GM23248 (cell line): ENCODE data around the gene MICAL2. TPM values are rescaled to one million over a fixed set of nuclear protein-coding genes. Genes with fewer than 3 reads are reported as not detected.
A peak's percentile ranks its signal among the peaks of the same experiment; 100 is the strongest.

Experiments
- DNase-seq: peaks from one replicate; pipeline ENCODE4 v3.0.0-alpha.2; 2015
- H2AFZ ChIP-seq: fragments of 200-600 bp; sonication (generic); 2 replicates; pipeline ENCODE4 v1.6.1; 2016; ENCODE audit warnings: antibody characterized with exemption
- H3F3A ChIP-seq: fragments of 200-600 bp; sonication (generic); 2 replicates; pipeline ENCODE4 v1.6.1; 2016; ENCODE audit warnings: mild to moderate bottlenecking, antibody characterized with exemption, mixed run types; ENCODE audit not compliant: insufficient read depth
- H3K27ac ChIP-seq: fragments of 200-600 bp; sonication (generic); 2 replicates; pipeline ENCODE4 v1.5.1; 2016; ENCODE audit warnings: mild to moderate bottlenecking
- H3K27me3 ChIP-seq: fragments of 200-600 bp; sonication (generic); replicated peaks from 2 replicates; pipeline ENCODE4 v1.6.1; 2016; ENCODE audit warnings: mild to moderate bottlenecking; ENCODE audit not compliant: insufficient read depth
- H3K36me3 ChIP-seq: fragments of 200-600 bp; sonication (generic); 2 replicates; pipeline ENCODE4 v1.6.1; 2016; ENCODE audit warnings: low read depth, mild to moderate bottlenecking
- H3K4me1 ChIP-seq: fragments of 200-600 bp; sonication (generic); 2 replicates; pipeline ENCODE4 v1.6.1; 2016; ENCODE audit warnings: mild to moderate bottlenecking; ENCODE audit not compliant: insufficient read depth
- H3K4me2 ChIP-seq: fragments of 200-600 bp; sonication (generic); one replicate; pipeline ENCODE4 v1.6.1; 2016; ENCODE audit warnings: mild to moderate bottlenecking; ENCODE audit not compliant: unreplicated experiment
- H3K4me3 ChIP-seq: fragments of 200-600 bp; sonication (generic); 2 replicates; pipeline ENCODE4 v1.5.1; 2016; ENCODE audit warnings: mild to moderate bottlenecking
- H3K79me2 ChIP-seq: fragments of 200-600 bp; sonication (generic); 2 replicates; pipeline ENCODE4 v1.6.1; 2016; ENCODE audit warnings: mild to moderate bottlenecking; ENCODE audit not compliant: insufficient read depth
- H3K9ac ChIP-seq: fragments of 200-600 bp; sonication (generic); 2 replicates; pipeline ENCODE4 v1.6.1; 2016; ENCODE audit warnings: mild to moderate bottlenecking
- H3K9me2 ChIP-seq: fragments of 200-600 bp; sonication (generic); 2 replicates; pipeline ENCODE4 v1.6.1; 2016; ENCODE audit warnings: mixed run types, mild to moderate bottlenecking, moderate library complexity; ENCODE audit not compliant: insufficient read depth
- H3K9me3 ChIP-seq: fragments of 200-600 bp; sonication (generic); one replicate; pipeline ENCODE4 v1.6.1; 2017; ENCODE audit warnings: low read depth
- H4K20me1 ChIP-seq: fragments of 200-600 bp; sonication (generic); 2 replicates; pipeline ENCODE4 v1.6.0; 2016; ENCODE audit not compliant: insufficient read depth
- EZH2 ChIP-seq: fragments of 200-600 bp; sonication (generic); IDR thresholded peaks from 2 replicates; pipeline ENCODE4 v1.6.1; 2018; ENCODE audit warnings: antibody characterized with exemption, mild to moderate bottlenecking; ENCODE audit not compliant: insufficient read depth, poor library complexity, severe bottlenecking
- EZH2phosphoT487 ChIP-seq: fragments of 200-600 bp; sonication (generic); IDR thresholded peaks from 2 replicates; pipeline ENCODE4 v1.6.1; 2018; ENCODE audit warnings: antibody characterized with exemption, moderate library complexity, mild to moderate bottlenecking, low read depth; ENCODE audit not compliant: insufficient read depth
- WGBS, 2 experiments: methylation state at CpG; one replicate each; pipeline ENCODE4 v1.1.6; 2015 to 2017; ENCODE audit warnings: low lambda C conversion rate in 2 of 2, low coverage in 1 of 2; ENCODE audit errors: missing lambda C conversion rate in 2 of 2; 5-methylcytosine and 5-hydroxymethylcytosine counted together
- in situ Hi-C: fragments of 300-500 bp; cut with MboI; formaldehyde crosslinking; loops from 2 replicates; pipeline ENCODE4 v1.15.0; 2020
- polyA plus RNA-seq: library from polyadenylated mRNA; unstranded; fragments of >200 nt; fragmentation: Nextera tagmentation; extraction: Ambion mirVana; gene quantifications from 2 replicates; pipeline ENCODE4 v1.2.1, GENCODE V29; 2016
- total RNA-seq: library from RNA; depleted of rRNA; stranded (reverse); fragments of >200 nt; shearing (Covaris generic); gene quantifications from 2 replicates; pipeline ENCODE4 v1.2.3, GENCODE V29; 2014

The MICAL2 gene
- total and polyA plus RNA-seq, 2 experiments from 2014 or later: 83.3 to 158 TPM

- Histone ChIP-seq H3K9me3 (no peaks in the 10 kb centered on the region), H3K9ac (no peak overlapping the region), H3K4me3 (no peak overlapping the region), H2AFZ (no peak overlapping the region), H3K4me1 (peaks cover 34% of the 10 kb centered on the region), H3K79me2 (peaks cover 25% of the 10 kb centered on the region), H3K9me2 (no peaks in the 10 kb centered on the region), H3K27ac (peak overlapping the region; percentile 96), H3K27me3 (no peaks in the 10 kb centered on the region), H3K36me3 (peaks cover 32% of the 10 kb centered on the region; the same call in 1 of the 2 replicates), H3K4me2 (no peak overlapping the region), H3F3A (peaks cover 60% of the 10 kb centered on the region), H4K20me1 (no peaks in the 10 kb centered on the region)
- TF ChIP-seq EZH2: no peak
- no peak for TF ChIP-seq EZH2phosphoT487
- DNase-seq: no peak
- in situ Hi-C loops: loop anchor here (25.0 kb wide), 1 partner anchor 173 kb away; no protein-coding TSS in a partner anchor
- 95 to 96% methylated on average over 3 of the region's 3 CpGs for WGBS, 2 experiments
These were observed 125.2 kb downstream of the MICAL2 start for GRCh38 chr11:12235553-12235946.

GRCh38 chr11:12235947-12236743 lies 125.8 kb downstream of the MICAL2 start:
- H3K4me2 ChIP-seq: no peak overlapping the region
- H4K20me1 ChIP-seq: no peaks in the 10 kb centered on the region
- peaks cover 34% of the 10 kb centered on the region for H3K4me1 ChIP-seq
- H3K36me3 ChIP-seq: peaks cover 27% of the 10 kb centered on the region; the same call in 1 of the 2 replicates
- 74 to 77% methylated on average over 13 of the region's 13 CpGs for WGBS, 2 experiments
- H3K9me2 ChIP-seq: no peaks in the 10 kb centered on the region
- peak; percentile 76 for DNase-seq
- TF ChIP-seq EZH2phosphoT487 (no peak), EZH2 (no peak)
- H3F3A ChIP-seq: peaks cover 55% of the 10 kb centered on the region
- no peaks in the 10 kb centered on the region for H3K9me3 ChIP-seq
- H3K9ac ChIP-seq: peak overlapping the region; percentile 12
- H3K27ac ChIP-seq: peak overlapping the region; percentile 96
- in situ Hi-C loops: loop anchor here (25.0 kb wide), 1 partner anchor 174 kb away; no protein-coding TSS in a partner anchor
- peaks cover 25% of the 10 kb centered on the region for H3K79me2 ChIP-seq
- H3K27me3 ChIP-seq: no peaks in the 10 kb centered on the region
- H3K4me3 ChIP-seq: no peak overlapping the region
- no peak overlapping the region for H2AFZ ChIP-seq

GRCh38 chr11:12236744-12237101 lies 126.3 kb downstream of the MICAL2 start:
- peaks cover 34% of the 10 kb centered on the region for H3K4me1 ChIP-seq
- H3K79me2 ChIP-seq: peaks cover 25% of the 10 kb centered on the region

GRCh38 chr11:12237381-12237784 lies 127.0 kb downstream of the MICAL2 start:
- Histone ChIP-seq H3K4me2 (no peak overlapping the region), H2AFZ (no peak overlapping the region), H3K27me3 (no peaks in the 10 kb centered on the region), H3K36me3 (peaks cover 29% of the 10 kb centered on the region; the same call in 1 of the 2 replicates), H3K27ac (peak overlapping the region; percentile 38), H4K20me1 (no peaks in the 10 kb centered on the region), H3K79me2 (peaks cover 25% of the 10 kb centered on the region), H3K9me2 (no peaks in the 10 kb centered on the region), H3F3A (peaks cover 42% of the 10 kb centered on the region), H3K4me3 (no peak overlapping the region), H3K9ac (no peak overlapping the region; the same call in 1 of the 2 replicates), H3K4me1 (peaks cover 27% of the 10 kb centered on the region), H3K9me3 (no peaks in the 10 kb centered on the region)
- in situ Hi-C loops: loop anchor here (25.0 kb wide), 1 partner anchor 175 kb away; no protein-coding TSS in a partner anchor
- DNase-seq: no peak
- TF ChIP-seq EZH2phosphoT487 (no peak), EZH2 (no peak)
- WGBS, 2 experiments: 87 to 91% methylated on average over 3 of the region's 3 CpGs

More at GRCh38 chr11:12236744-12237101, 126.3 kb downstream of the MICAL2 start:
- H2AFZ ChIP-seq: no peak overlapping the region
- no peak overlapping the region for H3K4me2 ChIP-seq
- in situ Hi-C loops: loop anchor here (25.0 kb wide), 1 partner anchor 174 kb away; no protein-coding TSS in a partner anchor
- WGBS, 2 experiments: 81% methylated on average over 5 of the region's 5 CpGs
- no peaks in the 10 kb centered on the region for H3K27me3 ChIP-seq
- peaks cover 29% of the 10 kb centered on the region; the same call in 1 of the 2 replicates for H3K36me3 ChIP-seq
- DNase-seq: no peak
- H3K9ac ChIP-seq: no peak overlapping the region
- H3K4me3 ChIP-seq: no peak overlapping the region
- peak overlapping the region; percentile 38 for H3K27ac ChIP-seq
- H3K9me3 ChIP-seq: no peaks in the 10 kb centered on the region
- H3F3A ChIP-seq: peaks cover 49% of the 10 kb centered on the region
- no peaks in the 10 kb centered on the region for H3K9me2 ChIP-seq
- H4K20me1 ChIP-seq: no peaks in the 10 kb centered on the region
- no peak for TF ChIP-seq EZH2phosphoT487
